B cell (primary cell): ENCODE measurements around the gene DSCAML1.

Source experiments
- EZH2 ChIP-seq: IDR thresholded peaks from 2 replicates; pipeline ENCODE4 v1.6.1; 2012; ENCODE audit warnings: borderline replicate concordance, low read depth, mild to moderate bottlenecking, moderate library complexity, low read length; ENCODE audit not compliant: insufficient read depth, poor library complexity, severe bottlenecking
- TF ChIP-seq, protein P1 (sequence below): fragments of 200-600 bp; IDR thresholded peaks from one replicate; pipeline ENCODE4 v1.8.0; 2022; ENCODE audit warnings: antibody characterized with exemption, mild to moderate bottlenecking

DNA sequence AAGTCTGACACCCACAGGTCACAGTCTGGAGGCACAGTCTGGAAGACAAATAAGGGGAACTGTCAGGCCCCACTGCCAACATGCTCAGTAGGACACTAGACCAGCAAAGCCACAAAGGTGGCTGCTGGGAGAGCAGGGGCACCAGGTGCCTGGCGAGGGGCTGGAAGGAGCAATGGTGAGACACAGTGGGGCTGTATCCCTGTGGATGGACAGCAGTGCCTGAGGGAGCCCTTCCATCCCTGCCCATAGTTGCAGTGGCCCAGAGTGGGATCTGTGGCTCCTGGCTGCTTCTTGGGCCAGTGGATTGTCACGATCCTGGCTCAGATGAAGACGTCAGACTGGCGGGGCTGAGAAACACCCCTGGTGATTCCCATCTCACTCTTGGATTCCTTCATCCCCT, 154.6 kb downstream of the DSCAML1 start:
- TF ChIP-seq EZH2, result no peak
- TF ChIP-seq, protein P1, sequence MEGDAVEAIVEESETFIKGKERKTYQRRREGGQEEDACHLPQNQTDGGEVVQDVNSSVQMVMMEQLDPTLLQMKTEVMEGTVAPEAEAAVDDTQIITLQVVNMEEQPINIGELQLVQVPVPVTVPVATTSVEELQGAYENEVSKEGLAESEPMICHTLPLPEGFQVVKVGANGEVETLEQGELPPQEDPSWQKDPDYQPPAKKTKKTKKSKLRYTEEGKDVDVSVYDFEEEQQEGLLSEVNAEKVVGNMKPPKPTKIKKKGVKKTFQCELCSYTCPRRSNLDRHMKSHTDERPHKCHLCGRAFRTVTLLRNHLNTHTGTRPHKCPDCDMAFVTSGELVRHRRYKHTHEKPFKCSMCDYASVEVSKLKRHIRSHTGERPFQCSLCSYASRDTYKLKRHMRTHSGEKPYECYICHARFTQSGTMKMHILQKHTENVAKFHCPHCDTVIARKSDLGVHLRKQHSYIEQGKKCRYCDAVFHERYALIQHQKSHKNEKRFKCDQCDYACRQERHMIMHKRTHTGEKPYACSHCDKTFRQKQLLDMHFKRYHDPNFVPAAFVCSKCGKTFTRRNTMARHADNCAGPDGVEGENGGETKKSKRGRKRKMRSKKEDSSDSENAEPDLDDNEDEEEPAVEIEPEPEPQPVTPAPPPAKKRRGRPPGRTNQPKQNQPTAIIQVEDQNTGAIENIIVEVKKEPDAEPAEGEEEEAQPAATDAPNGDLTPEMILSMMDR, result no peak
